Activated CD4-positive, alpha-beta T cell treated with anti-CD3 and anti-CD28 coated beads for 4 hours (primary cell): ENCODE data around the gene MIA3.
"Not testable (repeated sequence)": the region's sequence is repeated elsewhere in the genome, so short reads cannot be mapped to it uniquely, and the experiment has no call there.

Experiments
- DNase-seq, 2 donors: peaks; one replicate each; pipeline ENCODE4 v3.0.0-alpha.2; 2020

Gene MIA3

DNA sequence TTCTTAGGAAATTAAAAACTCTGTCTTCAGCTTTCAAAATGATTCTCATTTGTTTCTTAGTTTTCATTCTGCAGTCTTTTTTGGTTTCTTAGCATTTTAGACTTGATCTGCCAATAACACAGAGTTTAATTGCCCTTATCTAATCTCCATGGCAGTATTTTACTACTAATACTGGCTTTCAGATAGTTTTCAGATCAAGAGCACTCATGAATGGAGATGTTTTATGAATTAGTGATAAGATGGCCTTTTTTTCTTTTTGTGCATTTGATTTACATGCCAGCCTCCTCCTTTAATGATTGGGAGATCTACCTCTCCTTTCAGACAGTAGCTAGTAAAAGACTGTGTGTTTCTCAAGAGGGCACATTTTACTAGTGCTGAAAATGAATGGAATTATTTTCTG is 5.6 kb downstream of the MIA3 start:
- no peak for DNase-seq

GRCh38 chr1:222624214-222624613 is 6.3 kb downstream of the MIA3 start:
- no peak for DNase-seq

DNA sequence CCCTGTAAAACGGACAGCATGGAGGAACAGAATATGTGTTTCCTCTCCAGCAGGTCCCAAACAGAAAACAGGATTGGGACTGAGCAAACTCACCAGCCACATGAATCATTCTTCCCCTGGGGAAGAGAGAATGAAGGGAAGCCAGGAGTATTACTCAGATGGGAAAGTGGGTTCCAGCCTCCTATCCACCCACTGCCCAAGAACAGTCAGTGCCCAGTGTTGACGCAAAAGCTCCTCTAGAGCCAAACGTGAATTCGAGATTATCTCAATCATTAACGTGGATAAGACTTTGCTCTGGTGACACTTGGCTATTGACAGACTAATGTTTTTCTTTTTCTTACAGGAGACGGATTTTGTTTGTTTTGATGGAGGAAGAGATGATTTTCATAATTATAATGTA is 9.3 kb downstream of the MIA3 start:
- no peak for DNase-seq

DNA sequence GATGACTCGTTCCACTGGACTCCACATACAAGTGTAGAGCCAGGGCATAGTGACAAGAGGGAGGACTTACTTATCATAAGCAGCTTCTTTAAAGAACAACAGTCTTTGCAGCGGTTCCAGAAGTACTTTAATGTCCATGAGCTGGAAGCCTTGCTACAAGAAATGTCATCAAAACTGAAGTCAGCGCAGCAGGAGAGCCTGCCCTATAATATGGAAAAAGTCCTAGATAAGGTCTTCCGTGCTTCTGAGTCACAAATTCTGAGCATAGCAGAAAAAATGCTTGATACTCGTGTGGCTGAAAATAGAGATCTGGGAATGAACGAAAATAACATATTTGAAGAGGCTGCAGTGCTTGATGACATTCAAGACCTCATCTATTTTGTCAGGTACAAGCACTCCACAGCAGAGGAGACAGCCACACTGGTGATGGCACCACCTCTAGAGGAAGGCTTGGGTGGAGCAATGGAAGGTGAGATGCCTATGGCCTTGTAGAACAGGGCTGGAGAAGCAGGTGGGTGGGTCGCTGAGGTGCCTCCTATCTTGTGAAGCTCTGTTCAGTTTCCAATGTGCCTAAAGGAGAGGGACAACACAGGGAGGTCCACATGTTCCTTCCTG is 12.1 kb downstream of the MIA3 start:
- no peak for DNase-seq

- DNase-seq, result no peak
Observed at GRCh38 chr1:222631611-222632208, 13.8 kb downstream of the MIA3 start.

GRCh38 chr1:222632749-222633148 is 14.9 kb downstream of the MIA3 start:
- DNase-seq, result no peak

- peak; percentile 58 to 84 for DNase-seq
Observed at GRCh38 chr1:222634180-222635013, 16.5 kb downstream of the MIA3 start.

DNA sequence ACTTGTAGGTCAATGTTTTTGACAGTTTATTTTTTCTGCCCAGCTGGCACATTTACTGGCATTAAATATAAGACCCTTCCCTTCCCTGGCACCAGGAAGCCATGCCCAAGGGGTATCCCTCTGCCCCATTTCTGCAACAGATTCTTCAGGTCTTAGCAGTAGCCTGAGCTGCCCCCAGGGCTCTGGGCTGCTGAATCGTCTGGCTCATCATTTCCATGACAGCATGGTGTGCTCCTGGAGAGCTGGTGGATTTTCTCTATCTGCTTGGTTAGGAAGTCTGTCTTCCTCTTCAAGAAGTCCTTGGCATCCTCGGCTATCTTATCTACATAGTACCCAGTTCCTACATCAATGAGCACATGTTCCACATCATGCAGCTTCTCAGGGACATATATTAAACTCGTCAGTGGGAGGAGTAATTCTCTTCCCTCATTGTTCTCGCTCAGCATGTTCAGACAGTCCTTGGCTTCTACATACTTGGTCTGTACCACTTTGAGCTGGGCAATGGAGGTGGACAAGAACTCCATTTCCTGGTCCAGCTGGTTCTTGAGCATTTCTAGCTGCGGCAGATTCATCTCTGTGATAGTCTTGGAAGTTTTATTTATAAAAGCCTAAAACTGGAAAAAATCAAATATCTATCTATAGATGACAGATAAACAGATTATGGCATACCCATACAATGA is 23.5 kb downstream of the MIA3 start:
- DNase-seq, result no peak

- no peak for DNase-seq
Observed at GRCh38 chr1:222642468-222642867, 24.6 kb downstream of the MIA3 start.

- no peak for DNase-seq
Observed at GRCh38 chr1:222643606-222643937, 25.7 kb downstream of the MIA3 start.

DNA sequence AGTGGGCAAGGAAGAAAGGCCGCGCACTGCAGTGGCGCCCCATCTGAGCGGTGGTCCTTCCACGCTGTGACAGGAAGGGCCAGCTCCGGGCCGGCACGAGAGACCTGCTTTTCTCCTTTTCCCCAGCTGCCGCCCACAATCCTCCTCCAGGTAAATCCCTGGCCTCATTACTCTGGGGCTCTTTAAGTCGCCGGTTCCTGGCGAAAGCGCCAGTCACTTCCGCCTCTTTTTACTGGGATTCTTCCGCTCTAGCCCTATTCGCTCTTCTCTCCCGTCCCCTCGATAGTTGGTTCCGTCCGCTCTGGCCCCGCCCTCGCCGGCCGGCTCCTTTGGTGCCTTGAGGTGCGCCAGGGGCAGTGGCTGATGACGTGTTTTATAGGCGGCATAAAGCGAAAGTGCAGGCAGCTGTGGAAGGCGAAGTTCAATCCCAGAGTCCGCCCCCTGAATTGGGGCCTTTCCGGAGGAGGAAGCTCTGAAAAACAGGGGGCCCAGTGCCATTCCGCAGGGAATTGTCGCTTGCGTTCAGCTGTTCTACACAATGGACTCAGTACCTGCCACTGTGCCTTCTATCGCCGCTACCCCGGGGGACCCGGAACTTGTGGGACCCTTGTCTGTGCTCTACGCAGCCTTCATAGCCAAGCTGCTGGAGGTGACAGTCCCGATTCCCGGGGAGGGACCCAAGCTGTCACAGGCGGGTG is 26.2 kb downstream of the MIA3 start:
- DNase-seq, result peak; percentile 93 to 97

- DNase-seq, result no peak
Observed at GRCh38 chr1:222644636-222644980, 26.7 kb downstream of the MIA3 start.

GRCh38 chr1:222652676-222653075 is 34.8 kb downstream of the MIA3 start:
- no peak for DNase-seq

DNA sequence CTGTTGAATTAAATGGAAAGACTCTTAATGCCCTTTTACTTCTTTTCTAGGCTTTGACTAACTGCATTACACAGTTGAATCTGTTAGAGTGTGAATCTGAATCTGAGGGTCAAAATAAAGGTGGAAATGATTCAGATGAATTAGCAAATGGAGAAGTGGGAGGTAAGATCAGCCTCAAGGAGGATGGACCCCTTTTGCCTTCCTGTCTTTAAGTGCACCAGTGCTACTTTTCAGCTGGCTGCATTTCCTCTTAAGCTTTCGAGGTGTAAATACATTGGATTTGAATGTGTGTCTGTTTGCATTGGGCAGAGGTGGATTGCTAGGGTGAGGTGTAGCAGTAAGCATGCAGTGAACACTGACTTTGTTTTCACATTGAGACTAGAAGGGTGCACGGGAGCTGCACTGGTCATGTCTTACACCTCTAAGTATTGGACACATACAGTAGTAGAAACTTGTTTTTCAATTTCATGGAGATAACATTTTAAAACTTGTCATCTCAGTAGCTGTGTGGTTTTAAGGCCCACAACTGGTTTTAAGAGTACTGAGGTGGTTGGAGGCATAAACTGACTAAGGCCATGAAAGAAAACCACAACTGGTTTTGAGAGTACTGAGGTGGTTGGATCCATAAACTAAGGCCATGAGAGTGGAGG is 35.4 kb downstream of the MIA3 start:
- no peak for DNase-seq

DNA sequence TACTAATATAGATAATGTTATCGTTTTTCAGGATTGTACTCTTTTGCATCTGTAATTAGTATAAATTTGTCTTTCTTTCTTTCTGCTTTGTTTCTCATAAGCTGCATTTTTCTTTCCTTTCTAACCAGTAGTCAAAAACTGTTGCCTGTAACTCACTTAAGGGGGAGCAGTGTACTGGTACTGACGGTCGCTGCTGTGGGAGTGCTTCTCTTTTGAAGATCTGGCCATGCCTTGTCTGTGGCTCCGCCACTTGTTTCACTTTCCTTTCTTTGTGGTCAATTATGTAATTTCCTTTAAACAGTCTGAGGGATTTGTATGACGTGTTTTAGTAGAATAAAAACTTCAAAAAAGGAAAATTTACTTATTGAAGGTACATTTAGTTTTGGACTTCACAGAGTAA is 37.0 kb downstream of the MIA3 start:
- DNase-seq, result peak; percentile 71 to 76

DNA sequence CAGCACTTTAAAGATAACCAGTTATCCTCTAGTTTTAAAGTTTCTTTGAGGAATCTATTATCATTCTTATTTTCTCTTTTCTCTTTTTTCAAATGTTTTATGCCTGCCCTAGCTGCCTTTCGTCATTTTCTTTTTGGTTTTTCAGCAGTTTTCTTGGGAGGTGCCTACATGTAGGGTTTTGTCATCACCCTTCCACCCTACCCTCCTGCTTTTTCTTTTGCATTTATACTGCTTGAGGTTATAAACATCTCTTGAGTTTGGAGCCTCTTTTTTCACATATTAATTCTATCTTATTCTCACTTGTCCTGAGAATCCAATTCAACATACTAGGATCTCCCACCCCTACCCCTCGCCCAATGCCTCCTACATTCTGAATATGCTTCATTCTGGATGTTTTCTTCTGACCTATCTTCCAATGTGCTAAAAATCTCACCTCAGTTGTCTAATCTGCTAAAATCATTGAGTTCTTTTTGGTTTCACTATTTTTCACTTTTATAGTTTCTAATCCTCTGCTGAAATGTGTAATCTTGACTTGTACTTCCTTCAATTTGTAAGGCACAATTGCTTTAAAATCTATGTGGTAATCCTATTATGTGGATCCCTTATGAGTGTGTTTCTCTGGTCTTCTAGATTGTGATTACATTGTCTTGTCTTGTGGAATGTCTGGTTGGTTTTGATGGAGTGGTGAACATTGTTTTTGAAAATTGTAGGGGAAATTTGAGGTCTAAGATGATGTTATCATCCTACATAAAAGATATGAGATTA is 38.7 kb downstream of the MIA3 start:
- DNase-seq, result no peak

DNA sequence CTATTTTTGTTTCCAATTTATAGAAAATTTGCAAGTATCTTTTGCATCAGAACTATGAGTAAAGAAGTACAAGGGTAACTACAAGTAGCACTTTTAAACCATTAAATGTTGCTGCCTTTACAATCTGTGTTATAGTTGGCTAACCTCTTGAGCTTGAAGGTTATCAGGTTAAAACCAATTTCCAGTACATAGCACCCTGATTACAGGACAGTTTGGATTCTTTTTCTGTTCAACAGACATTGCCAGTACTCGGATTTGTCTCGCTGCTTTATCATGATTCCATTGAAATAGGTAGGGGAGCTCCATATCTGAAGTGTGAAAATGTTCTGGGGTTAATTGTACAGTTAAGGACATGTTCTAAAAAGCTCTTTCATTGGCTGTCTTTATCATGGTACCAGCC is 40.0 kb downstream of the MIA3 start:
- no peak for DNase-seq

GRCh38 chr1:222663431-222663934 is 45.6 kb downstream of the MIA3 start:
- no peak for DNase-seq

DNA sequence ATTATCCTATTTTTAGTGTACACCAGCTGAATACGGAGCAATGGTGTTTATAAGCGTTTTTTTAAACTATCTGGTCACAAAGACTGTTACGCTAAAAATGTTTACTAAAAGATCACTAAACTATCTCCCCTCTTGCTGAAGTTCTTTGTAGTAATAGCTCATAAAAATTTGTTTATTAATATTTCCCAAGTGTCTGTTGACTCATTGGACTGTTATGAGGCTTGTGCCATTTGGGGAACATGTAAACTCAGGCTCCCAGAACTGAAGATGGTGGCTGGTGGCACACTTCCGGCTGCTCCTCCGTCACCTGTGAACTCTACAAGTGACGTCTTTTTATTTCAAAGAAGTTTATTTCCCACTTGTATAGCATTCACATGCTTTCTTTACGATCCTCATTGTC is 48.1 kb downstream of the MIA3 start:
- DNase-seq, result no peak

- not testable (repeated sequence) for DNase-seq
Observed at GRCh38 chr1:222668184-222668583, 50.3 kb downstream of the MIA3 start.

GRCh38 chr1:222669107-222669506 is 51.2 kb downstream of the MIA3 start:
- DNase-seq, result not testable (repeated sequence)

- DNase-seq, result no peak
Observed at GRCh38 chr1:222670110-222670509, 52.2 kb downstream of the MIA3 start.
